G401 (cell line): ENCODE data around the gene SLC5A4. TPM values are rescaled to one million over a fixed set of nuclear protein-coding genes. Genes with fewer than 3 reads are reported as not detected.

ENCODE experiments used
- total RNA-seq: library from RNA; depleted of rRNA; stranded (reverse); fragments of >200 nt; shearing (Covaris generic); gene quantifications from 2 replicates; pipeline ENCODE4 v1.2.3, GENCODE V29; 2014; rRNA removed

The SLC5A4 gene
- total RNA-seq, 1 experiment from 2014 or later: not detected

Other genes with a start within 250 kb of the SLC5A4 start
- not detected in 2 replicates for gene SLC5A1, start 212.1 kb downstream of the SLC5A4 start, total RNA-seq
- not detected in 2 replicates for gene C22orf42, start 96.0 kb downstream of the SLC5A4 start, total RNA-seq
- gene RFPL2, start 50.3 kb downstream of the SLC5A4 start, total RNA-seq: 0.85 and 1.8 TPM in 2 replicates
- not detected in 2 replicates for gene RFPL3, start 102.5 kb upstream of the SLC5A4 start, total RNA-seq
- 181 and 217 TPM in 2 replicates for gene RTCB, start 156.9 kb upstream of the SLC5A4 start, total RNA-seq
- not detected in 2 replicates for gene BPIFC, start 209.1 kb upstream of the SLC5A4 start, total RNA-seq
- 114 and 123 TPM in 2 replicates for gene FBXO7, start 219.5 kb upstream of the SLC5A4 start, total RNA-seq